Keratinocyte (primary cell): ENCODE measurements around the gene MAB21L3. TPM values are rescaled to one million over a fixed set of nuclear protein-coding genes. Genes with fewer than 3 reads are reported as not detected.
"Not testable (repeated sequence)": the region's sequence is repeated elsewhere in the genome, so short reads cannot be mapped to it uniquely, and the experiment has no call there.

Experiments
- DNase-seq: peaks from one replicate; pipeline ENCODE4 v3.0.0-alpha.2; 2011; ENCODE audit warnings: low read depth, missing footprints, low spot score
- FAIRE-seq: peaks from 2 replicates; lab custom pipeline; 2011; peaks lifted over from hg19 to GRCh38; lab: Jason Lieb, UNC
- H2AFZ ChIP-seq: 2 replicates; pipeline ENCODE4 v1.6.0; 2012; ENCODE audit warnings: low read length, control low read depth, inconsistent platforms; ENCODE audit not compliant: control insufficient read depth
- H3K27ac ChIP-seq: 2 replicates; pipeline ENCODE4 v1.5.1; 2011; ENCODE audit warnings: low read length; ENCODE audit not compliant: control insufficient read depth, insufficient read depth
- H3K27me3 ChIP-seq: 3 replicates; pipeline ENCODE4 v1.6.0; 2011; ENCODE audit warnings: low read length; ENCODE audit not compliant: control insufficient read depth, insufficient read depth; ENCODE audit errors: extremely low read depth
- H3K36me3 ChIP-seq, 2 experiments: 2 replicates in 1 of 2; 3 replicates in 1 of 2; pipeline ENCODE4 v1.5.1; 2011; ENCODE audit warnings: low read length in 2 of 2, mild to moderate bottlenecking in 1 of 2; ENCODE audit not compliant: control insufficient read depth in 2 of 2, insufficient read depth in 2 of 2; ENCODE audit errors: extremely low read depth in 1 of 2
- H3K4me1 ChIP-seq: 3 replicates; pipeline ENCODE4 v1.5.1; 2011; ENCODE audit warnings: low read length; ENCODE audit not compliant: control insufficient read depth, insufficient read depth; ENCODE audit errors: extremely low read depth
- H3K4me2 ChIP-seq: 3 replicates; pipeline ENCODE4 v1.6.0; 2011; ENCODE audit warnings: low read depth, low read length; ENCODE audit not compliant: control insufficient read depth, insufficient read depth; ENCODE audit errors: extremely low read depth
- H3K4me3 ChIP-seq, 3 experiments: fragments of 200-600 bp in 1 of 3; sonication (generic) in 1 of 3; 2 replicates in 2 of 3; 3 replicates in 1 of 3; pipeline ENCODE4 v1.5.1; 2011 to 2016; ENCODE audit warnings: low read length in 3 of 3, mild to moderate bottlenecking in 3 of 3, control low read depth in 2 of 3, inconsistent platforms in 1 of 3, low read depth in 1 of 3, mixed read lengths in 1 of 3, mixed run types in 1 of 3, moderate library complexity in 1 of 3; ENCODE audit not compliant: control insufficient read depth in 2 of 3, insufficient read depth in 2 of 3; ENCODE audit errors: extremely low read depth in 1 of 3
- H3K79me2 ChIP-seq: 2 replicates; pipeline ENCODE4 v1.6.0; 2012; ENCODE audit warnings: low read length; ENCODE audit not compliant: control insufficient read depth, insufficient read depth
- H3K9ac ChIP-seq: 3 replicates; pipeline ENCODE4 v1.6.0; 2011; ENCODE audit warnings: low read length; ENCODE audit not compliant: control insufficient read depth, insufficient read depth; ENCODE audit errors: extremely low read depth
- H3K9me1 ChIP-seq: 3 replicates; pipeline ENCODE4 v1.6.0; 2011; ENCODE audit warnings: low read length; ENCODE audit not compliant: control insufficient read depth, insufficient read depth; ENCODE audit errors: extremely low read depth
- H3K9me3 ChIP-seq: 2 replicates; pipeline ENCODE4 v1.5.1; 2012; ENCODE audit warnings: low read depth, low read length; ENCODE audit not compliant: control insufficient read depth
- H4K20me1 ChIP-seq: 3 replicates; pipeline ENCODE4 v1.6.0; 2011; ENCODE audit warnings: low read length; ENCODE audit not compliant: control insufficient read depth, insufficient read depth; ENCODE audit errors: extremely low read depth
- CTCF ChIP-seq, 3 experiments: IDR thresholded peaks in 1 of 3; conservative IDR thresholded peaks in 1 of 3; optimal IDR thresholded peaks in 1 of 3; 2 replicates in 2 of 3; 3 replicates in 1 of 3; pipeline versions ENCODE3 to v1.5.1; 2011; ENCODE audit warnings: low read length in 3 of 3, mild to moderate bottlenecking in 3 of 3, moderate library complexity in 2 of 3, control low read depth in 1 of 3, inconsistent platforms in 1 of 3; ENCODE audit not compliant: insufficient read depth in 2 of 3; ENCODE audit errors: extremely low read depth in 1 of 3
- EZH2 ChIP-seq: IDR thresholded peaks from one replicate; pipeline ENCODE4 v1.6.1; 2012; ENCODE audit warnings: inconsistent platforms, mild to moderate bottlenecking, low read length, moderate library complexity
- dilution Hi-C: fragments of 300-500 bp; cut with MboI; formaldehyde crosslinking; loops from one replicate; pipeline ENCODE4 v1.7.0; 2020; ENCODE audit warnings: low sequenced_read_pairs; ENCODE audit not compliant: extremely low pct_ligation_motif_present
- polyA plus RNA-seq, 5 experiments: library from polyadenylated mRNA; depleted of rRNA in 3 of 5; stranded (reverse) in 3 of 5; stranded (forward) in 1 of 5; unstranded in 1 of 5; fragments of >200 nt; gene quantifications; 1 replicate in 1 of 5; 2 replicates in 3 of 5; 3 replicates in 1 of 5; pipeline versions ENCODE4 v1.2.1 to v1.2.3, GENCODE V29; 2011 to 2012; ENCODE audit warnings: missing spikeins in 2 of 5, low read depth in 1 of 5, low replicate concordance in 1 of 5

The MAB21L3 gene
- polyA plus RNA-seq, 1 donor (not counting 4 experiments of a cell fraction or from before 2014, with no cell fraction given) = 0.29 TPM

DNA sequence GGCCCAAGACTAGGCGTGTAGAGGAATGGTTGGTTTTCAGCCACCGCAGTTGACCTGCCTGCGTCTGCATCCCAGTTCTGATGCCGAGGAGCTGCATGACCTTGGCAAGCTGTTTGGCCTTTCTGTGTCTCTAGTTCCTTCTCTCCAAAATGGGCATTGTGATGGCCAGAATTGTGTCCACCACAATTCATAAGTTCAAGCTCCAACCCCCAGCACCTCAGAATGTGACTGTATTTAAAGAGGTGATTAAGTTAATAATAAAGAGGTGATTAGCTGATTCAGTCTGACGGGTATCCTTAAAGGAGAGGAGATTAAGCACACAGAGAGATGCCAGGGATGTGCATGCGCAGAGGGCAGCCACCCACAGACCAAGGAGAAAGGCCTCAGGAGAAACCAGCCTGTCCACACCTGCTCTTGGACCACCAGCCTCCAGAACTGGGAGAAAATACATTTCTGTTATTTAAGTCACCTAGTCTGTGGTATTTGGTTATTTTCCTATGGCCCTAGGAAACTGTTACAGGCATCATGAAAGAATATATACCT, 28.5 kb downstream of the MAB21L3 start:
- Histone ChIP-seq H3K4me1 (no peaks in the 10 kb centered on the region), H3K27ac (no peak overlapping the region), H3K9me3 (no peaks in the 10 kb centered on the region), H3K9ac (no peak overlapping the region), H2AFZ (no peak overlapping the region), H3K79me2 (no peaks in the 10 kb centered on the region), H3K9me1 (no peaks in the 10 kb centered on the region), H3K27me3 (no peaks in the 10 kb centered on the region), H3K4me2 (no peak overlapping the region), H4K20me1 (no peaks in the 10 kb centered on the region), H3K4me3 (no peak overlapping the region), H3K36me3 (no peaks in the 10 kb centered on the region)
- dilution Hi-C loops = no loop called here
- DNase-seq (no peak), FAIRE-seq (no peak)
- no peak for TF ChIP-seq CTCF (optimal IDR thresholded peaks at IDR 0.05 in 1 of 3, IDR thresholded peaks at IDR 0.05 in 1 of 3, conservative IDR thresholded peaks at IDR 0.05 in 1 of 3; ENCODE audit: extremely low read depth in 1 of 3, insufficient read depth in 2 of 3, low read length in 3 of 3)
- no peak for TF ChIP-seq EZH2

- no peaks in the 10 kb centered on the region for H3K36me3 ChIP-seq
- DNase-seq = no peak
- H2AFZ ChIP-seq = no peak overlapping the region
- H4K20me1 ChIP-seq = no peaks in the 10 kb centered on the region
- H3K9me3 ChIP-seq = no peaks in the 10 kb centered on the region
- no peak for FAIRE-seq
- no peaks in the 10 kb centered on the region for H3K9me1 ChIP-seq
- no peak overlapping the region for H3K4me3 ChIP-seq
- H3K79me2 ChIP-seq = no peaks in the 10 kb centered on the region
- dilution Hi-C loops = no loop called here
- TF ChIP-seq EZH2 = no peak
- TF ChIP-seq CTCF (optimal IDR thresholded peaks at IDR 0.05 in 1 of 3, IDR thresholded peaks at IDR 0.05 in 1 of 3, conservative IDR thresholded peaks at IDR 0.05 in 1 of 3; ENCODE audit: extremely low read depth in 1 of 3, insufficient read depth in 2 of 3, low read length in 3 of 3) = no peak
- no peak overlapping the region for H3K4me2 ChIP-seq
- no peak overlapping the region for H3K9ac ChIP-seq
- no peaks in the 10 kb centered on the region for H3K27me3 ChIP-seq
- peaks cover 5% of the 10 kb centered on the region for H3K4me1 ChIP-seq
- H3K27ac ChIP-seq = no peak overlapping the region
Observed at GRCh38 chr1:116144151-116144550, 33.0 kb downstream of the MAB21L3 start.

DNA sequence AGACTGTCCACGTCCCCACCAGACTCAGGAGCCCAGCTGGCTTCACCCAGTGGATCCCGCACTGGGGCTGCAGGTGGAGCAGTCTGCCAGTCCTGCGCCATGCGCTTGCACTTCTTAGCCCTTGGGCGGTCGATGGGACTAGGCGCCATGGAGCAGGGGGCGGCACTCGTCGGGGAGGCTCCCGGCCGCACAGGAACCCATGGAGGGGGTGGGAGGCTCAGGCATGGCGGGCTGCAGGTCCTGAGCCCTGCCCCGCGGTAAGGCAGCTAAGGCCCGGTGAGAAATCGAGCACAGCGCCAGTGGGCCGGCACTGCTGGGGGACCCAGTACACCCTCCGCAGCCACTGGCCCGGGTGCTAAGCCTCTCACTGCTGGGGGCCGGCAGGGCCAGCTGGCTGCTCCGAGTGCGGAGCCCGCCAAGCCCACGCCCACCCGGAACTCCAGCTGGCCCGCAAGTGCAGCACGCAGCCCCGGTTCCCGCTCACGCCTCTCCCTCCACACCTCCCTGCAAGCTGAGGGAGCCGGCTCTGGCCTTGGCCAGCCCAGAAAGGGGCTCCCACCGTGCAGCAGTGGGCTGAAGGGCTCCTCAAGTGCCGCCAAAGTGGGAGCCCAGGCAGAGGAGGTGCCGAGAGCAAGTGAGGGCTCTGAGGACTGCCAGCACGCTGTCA, 35.4 kb downstream of the MAB21L3 start:
- H3K36me3 ChIP-seq, H3K27ac ChIP-seq, H3K9ac ChIP-seq, H3K4me1 ChIP-seq, H3K9me1 ChIP-seq, FAIRE-seq, H3K4me2 ChIP-seq, H3K27me3 ChIP-seq, H3K4me3 ChIP-seq, DNase-seq, H4K20me1 ChIP-seq, H2AFZ ChIP-seq, dilution Hi-C loops, H3K9me3 ChIP-seq, H3K79me2 ChIP-seq: not testable (repeated sequence)
